Uterus (tissue), 4 donors: ENCODE results near the gene ZC3H18. TPM values are rescaled to one million over a fixed set of nuclear protein-coding genes. Genes with fewer than 3 reads are reported as not detected.

ENCODE experiments used
- DNase-seq, 2 donors: peaks; one replicate each; pipeline ENCODE4 v3.0.0-alpha.2; 2019 to 2020
- H3K27ac ChIP-seq, 2 donors: fragments of 200-600 bp; sonication (generic); 1 replicate in 1 of 2; 2 replicates in 1 of 2; pipeline ENCODE4 v1.5.1; 2016 to 2018
- H3K27me3 ChIP-seq, 2 donors: fragments of 200-600 bp; sonication (generic); one replicate each; pipeline ENCODE4 v1.5.1; 2018 to 2019; ENCODE audit warnings: control low read depth in 1 of 2
- H3K36me3 ChIP-seq, 2 donors: fragments of 200-600 bp; sonication (generic); one replicate each; pipeline ENCODE4 v1.5.1; 2019; ENCODE audit warnings: control low read depth in 1 of 2
- H3K4me1 ChIP-seq, 2 donors: fragments of 200-600 bp; sonication (generic); one replicate each; pipeline ENCODE4 v1.5.1; 2018 to 2019; ENCODE audit warnings: control low read depth in 1 of 2
- H3K4me3 ChIP-seq, 2 donors: fragments of 200-600 bp; sonication (generic); 1 replicate in 1 of 2; 2 replicates in 1 of 2; pipeline ENCODE4 v1.5.1; 2018 to 2019; ENCODE audit warnings: mild to moderate bottlenecking in 1 of 2
- H3K9me3 ChIP-seq, 2 donors: fragments of 200-600 bp; sonication (generic); one replicate each; pipeline ENCODE4 v1.5.1; 2019; ENCODE audit warnings: control low read depth in 1 of 2
- CTCF ChIP-seq, 4 experiments: fragments of 200-600 bp in 2 of 4; fragments of 450-650 bp in 2 of 4; sonication (generic) in 2 of 4; IDR thresholded peaks; one replicate each; pipeline ENCODE4 v1.5.1; 2016 to 2019; ENCODE audit warnings: antibody characterized with exemption in 4 of 4, mild to moderate bottlenecking in 2 of 4, moderate library complexity in 1 of 4
- POLR2A ChIP-seq, 2 donors: fragments of 450-650 bp; IDR thresholded peaks; one replicate each; pipeline ENCODE4 v1.6.1; 2016; ENCODE audit warnings: antibody characterized with exemption in 2 of 2, mild to moderate bottlenecking in 1 of 2, moderate library complexity in 1 of 2
- intact Hi-C: fragments of 100-400 bp; cut with DNase I; formaldehyde crosslinking; loops from one replicate; pipeline ENCODE4 v1.15.1; 2023; ENCODE audit warnings: low total_unique reads
- total RNA-seq, 4 donors: library from RNA; depleted of rRNA in 3 of 4; stranded (reverse); fragments of >200 nt in 3 of 4; gene quantifications; one replicate each; pipeline versions ENCODE4 v1.1.0 to v1.2.4, GENCODE V29; 2014 to 2023
- donor health status: DM: yes; HTN: yes; CAD: no.

Gene ZC3H18
- total RNA-seq, 4 donors from 2014 or later: 0.88 to 58.8 (median 9.5) TPM

- no peaks in the 10 kb centered on the region for H3K27me3 ChIP-seq
- no peak for DNase-seq
- H3K4me1 ChIP-seq: peaks cover 4 to 18% of the 10 kb centered on the region in 2 donors
- TF ChIP-seq CTCF (IDR thresholded peaks at IDR 0.05): no peak
- TF ChIP-seq POLR2A (IDR thresholded peaks at IDR 0.05): no peak
- H3K4me3 ChIP-seq: peak overlapping the region in 1 of 2 donors; percentile 51
- no peaks in the 10 kb centered on the region for H3K36me3 ChIP-seq
- H3K9me3 ChIP-seq: no peaks in the 10 kb centered on the region
- intact Hi-C loops: no loop called here
- peak overlapping the region; percentile 61 to 73 for H3K27ac ChIP-seq
These were observed 36.8 kb upstream of the ZC3H18 start for GRCh38 chr16:88533381-88533917.

- intact Hi-C loops: no loop called here
- H3K27me3 ChIP-seq: no peaks in the 10 kb centered on the region
- TF ChIP-seq CTCF (IDR thresholded peaks at IDR 0.05) (peak in 2 of 4 experiments; percentile 6 to 36), POLR2A (IDR thresholded peaks at IDR 0.05) (peak in 1 of 2 donors; percentile 76)
- peak; percentile 68 to 83 for DNase-seq
- H3K4me3 ChIP-seq: peak overlapping the region; percentile 52 to 93
- H3K27ac ChIP-seq: peak overlapping the region; percentile 65 to 90
- H3K9me3 ChIP-seq: no peaks in the 10 kb centered on the region
- no peaks in the 10 kb centered on the region for H3K36me3 ChIP-seq
- peaks cover 4 to 18% of the 10 kb centered on the region in 2 donors for H3K4me1 ChIP-seq
These were observed 36.1 kb upstream of the ZC3H18 start for GRCh38 chr16:88533932-88534637.

- H3K27ac ChIP-seq: peak overlapping the region in 1 of 2 donors; percentile 65
- H3K9me3 ChIP-seq: no peaks in the 10 kb centered on the region
- peaks cover 4 to 18% of the 10 kb centered on the region in 2 donors for H3K4me1 ChIP-seq
- DNase-seq: no peak
- H3K36me3 ChIP-seq: no peaks in the 10 kb centered on the region
- TF ChIP-seq CTCF (IDR thresholded peaks at IDR 0.05) (peak in 2 of 4 experiments; percentile 2 to 17), POLR2A (IDR thresholded peaks at IDR 0.05) (no peak)
- H3K4me3 ChIP-seq: peak overlapping the region; percentile 52 to 93
- no peaks in the 10 kb centered on the region for H3K27me3 ChIP-seq
- intact Hi-C loops: no loop called here
These were observed 35.5 kb upstream of the ZC3H18 start for GRCh38 chr16:88534638-88535190.

DNA sequence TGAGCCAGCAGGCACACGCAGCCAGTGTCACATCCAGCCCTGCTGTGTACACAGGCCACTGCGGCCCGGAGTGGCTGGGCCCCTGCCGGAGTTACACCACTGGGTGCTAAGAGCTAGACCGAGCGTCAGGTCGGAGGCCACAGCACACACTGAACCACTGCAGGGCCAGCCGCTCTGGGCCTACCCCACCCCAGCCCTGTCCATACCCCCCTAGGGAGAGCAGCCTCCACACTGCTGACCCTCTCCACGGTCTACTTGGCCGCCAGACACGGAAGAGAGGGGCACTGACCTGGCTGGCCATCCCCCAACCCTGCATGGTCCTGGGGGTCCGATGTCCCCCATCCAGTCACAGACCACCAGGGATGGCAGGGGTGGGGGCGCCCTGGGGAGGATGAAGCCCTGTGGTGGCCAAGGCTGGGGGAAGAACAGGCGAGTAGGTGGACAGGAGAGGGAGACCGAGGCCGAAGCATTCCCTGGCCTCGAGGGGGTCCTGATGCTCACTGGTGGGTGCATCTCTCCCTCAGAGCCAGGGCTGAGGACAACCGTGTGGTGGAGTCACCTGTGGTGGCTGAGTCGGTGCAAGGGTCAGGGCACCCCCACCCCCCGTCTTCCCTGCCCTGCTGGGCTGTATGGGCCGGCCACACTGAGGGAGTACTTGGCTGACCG, 34.9 kb upstream of the ZC3H18 start:
- intact Hi-C loops: no loop called here
- H3K4me1 ChIP-seq: peaks cover 4 to 18% of the 10 kb centered on the region in 2 donors
- no peak for DNase-seq
- H3K4me3 ChIP-seq: peak overlapping the region in 1 of 2 donors; percentile 36
- no peaks in the 10 kb centered on the region for H3K9me3 ChIP-seq
- TF ChIP-seq CTCF (IDR thresholded peaks at IDR 0.05): no peak
- TF ChIP-seq POLR2A (IDR thresholded peaks at IDR 0.05): no peak
- H3K36me3 ChIP-seq: no peaks in the 10 kb centered on the region
- no peak overlapping the region for H3K27ac ChIP-seq
- no peaks in the 10 kb centered on the region for H3K27me3 ChIP-seq

- no peak for DNase-seq
- no peak overlapping the region for H3K27ac ChIP-seq
- TF ChIP-seq POLR2A (IDR thresholded peaks at IDR 0.05) (no peak), CTCF (IDR thresholded peaks at IDR 0.05) (no peak)
- H3K36me3 ChIP-seq: no peaks in the 10 kb centered on the region
- H3K27me3 ChIP-seq: no peaks in the 10 kb centered on the region
- intact Hi-C loops: no loop called here
- peaks cover 4 to 18% of the 10 kb centered on the region in 2 donors for H3K4me1 ChIP-seq
- no peak overlapping the region for H3K4me3 ChIP-seq
- no peaks in the 10 kb centered on the region for H3K9me3 ChIP-seq
These were observed 34.4 kb upstream of the ZC3H18 start for GRCh38 chr16:88535857-88536222.
